Stimulated activated CD8-positive, alpha-beta memory T cell treated with anti-CD3 and anti-CD28 coated beads, Interleukin-2, amount 100 ng/mL, for 48 hours (primary cell): ENCODE results near the gene UBA1.
A peak's percentile ranks its signal among the peaks of the same experiment; 100 is the strongest.

Experiments
- DNase-seq, 2 donors: peaks; one replicate each; pipeline ENCODE4 v3.0.0-alpha.2; 2020; ENCODE audit warnings: low read depth in 2 of 2

The UBA1 gene

GRCh38 chrX:47189906-47190305 lies 3.7 kb upstream of the UBA1 start:
- DNase-seq: no peak

- peak; percentile 70 to 71 for DNase-seq
These were observed 3.0 kb upstream of the UBA1 start for GRCh38 chrX:47190445-47191269.

GRCh38 chrX:47191331-47191730 lies 2.3 kb upstream of the UBA1 start:
- DNase-seq: peak in 1 of 2 donors; percentile 23

- DNase-seq: no peak
These were observed 1.7 kb upstream of the UBA1 start for GRCh38 chrX:47191806-47192401.

- no peak for DNase-seq
These were observed 662 bp downstream of the UBA1 start for GRCh38 chrX:47194194-47194787.

- no peak for DNase-seq
These were observed 2.5 kb downstream of the UBA1 start for GRCh38 chrX:47196098-47196497.

- no peak for DNase-seq
These were observed 3.9 kb downstream of the UBA1 start for GRCh38 chrX:47197526-47197925.

- no peak for DNase-seq
These were observed 4.5 kb downstream of the UBA1 start for GRCh38 chrX:47198026-47198686.

- no peak for DNase-seq
These were observed 5.1 kb downstream of the UBA1 start for GRCh38 chrX:47198687-47199080.

GRCh38 chrX:47199286-47199685 lies 5.7 kb downstream of the UBA1 start:
- no peak for DNase-seq

GRCh38 chrX:47200385-47201150 lies 6.9 kb downstream of the UBA1 start:
- DNase-seq: no peak

- no peak for DNase-seq
These were observed 7.8 kb downstream of the UBA1 start for GRCh38 chrX:47201345-47201944.

GRCh38 chrX:47202316-47202715 lies 8.7 kb downstream of the UBA1 start:
- no peak for DNase-seq

GRCh38 chrX:47202877-47203276 lies 9.2 kb downstream of the UBA1 start:
- no peak for DNase-seq

GRCh38 chrX:47204970-47205369 lies 11.3 kb downstream of the UBA1 start:
- no peak for DNase-seq

GRCh38 chrX:47206316-47206715 lies 12.7 kb downstream of the UBA1 start:
- DNase-seq: no peak

GRCh38 chrX:47208108-47208507 lies 14.5 kb downstream of the UBA1 start:
- DNase-seq: no peak

- DNase-seq: no peak
These were observed 16.0 kb downstream of the UBA1 start for GRCh38 chrX:47209508-47210238.

- no peak for DNase-seq
These were observed 17.2 kb downstream of the UBA1 start for GRCh38 chrX:47210661-47211425.
